AG10803 (cell line): ENCODE results near the gene VWF.

Source experiments
- DNase-seq: peaks from one replicate; pipeline ENCODE4 v3.0.0; 2010; ENCODE audit warnings: low read depth
- H3K4me3 ChIP-seq: 2 replicates; pipeline ENCODE4 v1.5.1; 2011; ENCODE audit warnings: mild to moderate bottlenecking, low read length, control low read depth
- CTCF ChIP-seq: conservative IDR thresholded peaks from 2 replicates; pipeline ENCODE4 v1.5.1; 2011; ENCODE audit warnings: mild to moderate bottlenecking, low read length, control low read depth, inconsistent platforms

Gene VWF

GRCh38 chr12:6040815-6041214 lies 83.7 kb downstream of the VWF start:
- no peak for TF ChIP-seq CTCF
- no peak overlapping the region for H3K4me3 ChIP-seq
- no peak for DNase-seq

GRCh38 chr12:6039894-6040601 lies 84.4 kb downstream of the VWF start:
- TF ChIP-seq CTCF, result peak; percentile 94
- peak; percentile 67 for DNase-seq
- H3K4me3 ChIP-seq, result no peak overlapping the region

- peak; percentile 66 for DNase-seq
- no peak overlapping the region for H3K4me3 ChIP-seq
- peak; percentile 72 for TF ChIP-seq CTCF
Measured at GRCh38 chr12:6038160-6038559, 86.3 kb downstream of the VWF start.

- no peak for TF ChIP-seq CTCF
- H3K4me3 ChIP-seq, result no peak overlapping the region
- DNase-seq, result no peak
Measured at GRCh38 chr12:6037459-6037858, 87.0 kb downstream of the VWF start.

GRCh38 chr12:6036509-6036908 lies 88.0 kb downstream of the VWF start:
- DNase-seq, result no peak
- H3K4me3 ChIP-seq, result no peak overlapping the region
- TF ChIP-seq CTCF, result no peak

GRCh38 chr12:6034596-6034995 lies 89.9 kb downstream of the VWF start:
- no peak for DNase-seq
- TF ChIP-seq CTCF, result no peak
- H3K4me3 ChIP-seq, result no peak overlapping the region

- no peak for DNase-seq
- H3K4me3 ChIP-seq, result no peak overlapping the region
- TF ChIP-seq CTCF, result no peak
Measured at GRCh38 chr12:6033546-6033945, 90.9 kb downstream of the VWF start.
